HG03442 (cell line): ENCODE measurements around the gene TJP3.

ENCODE experiments used
- ATAC-seq: cut with Tn5 transposase; IDR thresholded peaks from one replicate; pipeline ENCODE4 v1.9.1; 2021; ENCODE audit warnings: mild to moderate bottlenecking, moderate library complexity; ENCODE audit not compliant: unreplicated experiment

Gene TJP3

DNA sequence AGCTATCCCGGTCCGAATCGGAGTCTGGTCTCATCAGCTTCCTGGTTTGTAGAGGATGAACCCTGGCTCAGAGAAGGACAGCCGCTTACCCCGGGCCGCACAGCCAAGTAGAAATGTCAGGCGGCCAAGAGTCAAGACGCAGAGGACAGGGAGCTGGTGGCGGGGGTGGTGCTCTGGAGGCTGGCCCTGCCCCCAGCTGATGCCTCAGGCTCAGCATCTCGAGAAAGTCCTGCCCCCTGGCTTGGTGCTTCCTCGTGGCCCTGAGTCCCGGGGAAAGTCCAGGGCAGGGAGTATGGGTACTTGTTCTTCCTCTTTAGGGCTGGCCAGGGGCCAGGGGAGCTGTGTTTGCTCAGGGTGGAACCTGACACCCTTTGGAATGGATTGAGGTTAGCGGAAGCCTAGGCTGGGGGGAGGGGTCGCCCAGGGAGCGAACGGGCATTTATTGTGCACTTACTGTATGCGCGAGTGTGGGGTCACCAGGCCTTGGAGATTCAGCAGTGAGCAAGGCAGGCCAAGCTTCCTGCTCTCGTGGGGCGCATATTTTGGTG is 2.2 kb downstream of the TJP3 start:
- ATAC-seq = no peak

DNA sequence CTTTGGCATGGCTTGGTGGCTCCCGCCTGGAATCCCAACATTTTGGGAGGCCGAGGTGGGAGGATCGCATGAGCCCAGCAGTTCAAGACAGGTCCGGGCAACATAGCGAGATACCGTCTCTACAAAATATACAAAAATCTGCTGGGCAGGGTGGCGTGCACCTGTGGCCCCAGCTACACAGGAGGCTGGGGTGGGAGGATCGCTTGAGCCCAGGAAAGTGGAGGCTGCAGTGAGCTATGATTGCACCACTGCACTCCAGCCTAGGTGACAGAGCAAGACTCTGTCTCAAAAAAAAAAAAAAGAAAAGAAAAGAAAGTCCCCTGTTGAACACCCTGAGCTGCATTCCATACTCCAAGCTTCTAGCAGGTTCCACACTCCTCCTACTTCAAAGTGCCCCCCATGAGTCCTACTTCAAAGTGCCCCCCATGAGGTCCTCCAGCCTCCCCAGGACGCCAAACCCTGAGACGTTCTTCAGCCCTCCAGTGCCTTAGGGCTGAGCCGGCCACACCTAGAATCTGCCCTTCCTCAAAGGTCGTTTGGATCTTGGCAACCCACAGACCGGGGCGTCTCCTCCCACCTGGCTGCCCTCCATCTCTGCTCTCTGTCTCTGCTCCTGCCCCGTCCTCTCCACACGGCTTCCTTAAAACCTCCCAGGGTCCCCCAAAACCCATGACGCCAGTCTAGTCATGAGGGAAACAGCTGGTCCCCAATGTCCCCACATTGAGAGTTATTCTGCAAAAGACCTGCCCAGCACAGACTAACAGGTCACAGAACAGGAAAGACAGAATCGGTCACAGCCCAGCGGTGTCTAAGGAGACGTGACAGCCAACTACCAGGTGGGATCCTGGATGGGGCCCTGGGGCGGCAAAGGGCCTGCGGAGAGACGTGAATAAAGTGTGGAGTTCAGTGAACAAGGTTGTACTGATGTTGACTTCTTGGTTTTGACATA is 4.8 kb downstream of the TJP3 start:
- ATAC-seq = no peak

DNA sequence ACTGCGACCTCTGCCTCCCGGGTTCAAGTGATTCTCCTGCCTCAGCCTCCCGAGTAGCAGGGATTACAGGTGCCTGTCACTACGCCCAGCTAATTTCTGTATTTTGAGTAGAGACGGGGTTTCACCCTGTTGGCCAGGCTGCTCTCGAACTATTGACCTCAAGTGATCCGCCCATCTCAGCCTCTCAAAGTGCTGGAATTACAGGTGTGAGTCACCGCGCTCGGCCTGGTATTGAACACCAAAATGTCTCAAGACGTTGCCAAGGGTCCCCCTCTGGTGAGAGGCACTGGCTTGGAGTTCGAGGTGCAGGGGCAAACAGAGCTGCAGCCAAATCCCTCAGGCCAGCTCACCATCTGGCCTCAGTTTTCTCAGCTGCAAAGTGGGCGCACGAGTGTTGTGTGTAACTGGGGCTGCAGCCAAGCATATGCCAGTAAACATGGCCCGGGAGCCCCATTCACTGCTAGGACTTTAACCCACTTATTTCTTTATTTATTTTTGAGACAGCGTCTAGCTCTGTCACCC is 8.0 kb downstream of the TJP3 start:
- ATAC-seq = no peak

DNA sequence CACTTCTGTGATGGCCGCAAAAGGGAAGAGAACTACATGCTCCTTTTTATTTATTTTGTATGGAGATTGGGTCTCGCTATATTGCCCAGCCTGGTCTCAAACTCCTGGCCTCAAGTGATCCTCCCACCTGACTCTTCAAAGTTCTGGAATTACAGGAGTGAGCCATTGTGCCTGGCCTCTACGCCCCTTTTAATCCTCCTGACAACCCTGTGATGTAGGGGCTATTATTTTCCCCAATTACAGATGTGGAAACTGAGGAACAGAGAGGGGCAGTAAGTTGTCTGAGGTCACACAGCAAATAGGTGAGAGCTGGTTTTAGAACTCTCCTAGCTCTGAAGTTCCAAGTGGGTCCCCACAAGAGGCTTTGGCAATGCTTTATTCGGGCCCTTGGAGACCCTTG is 11.7 kb downstream of the TJP3 start:
- ATAC-seq = no peak

DNA sequence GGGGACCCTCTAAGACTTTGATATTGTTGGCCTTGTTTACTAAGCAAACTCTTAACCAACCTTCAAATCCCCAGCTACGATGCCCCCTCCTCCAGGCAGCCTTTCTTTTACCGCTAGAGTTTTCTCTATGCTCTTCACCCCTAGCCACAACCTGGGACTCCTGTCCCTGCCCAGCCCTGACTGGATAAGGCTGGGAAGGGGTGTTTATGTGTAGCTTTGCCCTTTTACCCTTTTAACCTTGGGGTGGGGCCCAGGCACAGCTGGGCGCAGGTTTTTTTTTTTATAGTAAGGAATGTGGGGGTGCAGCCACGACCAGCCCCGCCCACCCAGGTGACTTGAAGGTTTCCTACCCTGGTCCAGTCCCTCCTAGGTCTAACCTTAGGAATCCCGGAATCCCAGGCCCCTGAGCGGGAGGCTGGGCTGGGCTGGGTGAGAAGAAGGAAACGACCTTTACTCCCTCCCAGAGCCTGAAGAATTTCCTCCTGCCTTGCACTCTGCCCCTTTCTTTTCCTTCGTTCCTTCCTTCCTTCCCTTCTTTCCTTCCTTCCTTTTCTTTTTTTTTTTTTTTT is 12.2 kb downstream of the TJP3 start:
- ATAC-seq = no peak

DNA sequence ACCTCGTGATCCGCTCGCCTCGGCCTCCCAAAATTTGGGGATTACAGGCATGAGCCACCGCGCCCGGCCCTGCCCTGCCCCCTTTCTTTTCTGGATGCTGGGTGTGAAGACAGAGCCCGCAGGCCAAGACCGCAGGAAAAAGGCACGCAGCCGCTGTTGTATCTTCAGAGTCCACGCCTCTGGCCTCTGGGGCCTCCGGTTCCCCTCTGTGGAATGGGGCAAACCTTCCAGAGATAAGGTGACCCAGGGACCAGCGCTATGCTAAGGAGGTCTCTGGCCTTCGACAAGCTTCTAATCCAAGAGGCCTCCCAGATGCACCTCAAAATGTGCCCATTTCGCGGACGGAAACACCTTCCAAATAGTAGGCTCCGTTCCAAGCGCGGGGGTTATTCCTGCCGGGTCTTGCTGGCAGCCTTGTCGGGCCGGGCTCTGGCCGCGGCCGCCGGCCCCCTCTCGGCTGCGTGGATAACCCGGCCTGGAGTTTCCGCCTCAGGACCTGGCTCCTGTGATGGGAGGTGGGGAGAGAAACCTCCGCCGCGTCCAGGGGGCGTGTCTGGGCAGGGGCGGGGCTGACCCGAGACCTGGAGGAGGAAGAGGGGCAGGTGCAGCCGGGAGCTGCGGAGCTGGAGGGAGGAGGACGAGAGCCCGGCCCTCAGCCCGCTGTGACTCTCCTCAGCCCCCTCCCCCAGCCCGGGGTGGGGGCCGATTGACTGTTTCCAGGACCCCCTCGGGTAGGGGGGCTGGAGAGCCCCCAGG is 13.1 kb downstream of the TJP3 start:
- no peak for ATAC-seq

DNA sequence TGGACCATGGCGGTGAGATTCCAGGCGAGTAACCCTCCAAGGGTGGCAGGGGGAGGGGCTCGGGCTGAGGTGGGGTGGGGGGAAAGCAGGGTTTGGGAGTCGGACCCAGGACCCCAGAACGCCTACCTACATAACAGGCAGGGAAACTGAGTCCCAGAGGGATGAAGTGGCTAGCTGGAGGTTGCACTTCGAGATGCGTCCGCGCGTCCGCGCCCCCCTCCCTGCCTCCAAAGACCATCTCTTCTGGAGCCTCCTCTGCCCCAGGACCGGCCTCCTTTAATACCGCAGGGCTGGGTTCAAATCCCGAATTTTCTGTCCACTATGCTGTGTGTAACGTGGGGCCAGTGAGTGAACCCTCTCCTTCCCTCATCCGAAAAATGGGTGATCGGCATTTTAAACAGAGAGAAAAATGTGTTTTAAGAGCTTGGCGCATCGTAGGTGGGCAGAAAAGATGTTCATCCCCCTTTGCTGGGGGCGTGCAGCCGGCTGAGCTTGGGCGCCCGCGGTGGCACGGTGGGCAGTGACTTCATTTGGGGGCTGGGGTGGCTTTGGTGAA is 13.8 kb downstream of the TJP3 start:
- no peak for ATAC-seq

DNA sequence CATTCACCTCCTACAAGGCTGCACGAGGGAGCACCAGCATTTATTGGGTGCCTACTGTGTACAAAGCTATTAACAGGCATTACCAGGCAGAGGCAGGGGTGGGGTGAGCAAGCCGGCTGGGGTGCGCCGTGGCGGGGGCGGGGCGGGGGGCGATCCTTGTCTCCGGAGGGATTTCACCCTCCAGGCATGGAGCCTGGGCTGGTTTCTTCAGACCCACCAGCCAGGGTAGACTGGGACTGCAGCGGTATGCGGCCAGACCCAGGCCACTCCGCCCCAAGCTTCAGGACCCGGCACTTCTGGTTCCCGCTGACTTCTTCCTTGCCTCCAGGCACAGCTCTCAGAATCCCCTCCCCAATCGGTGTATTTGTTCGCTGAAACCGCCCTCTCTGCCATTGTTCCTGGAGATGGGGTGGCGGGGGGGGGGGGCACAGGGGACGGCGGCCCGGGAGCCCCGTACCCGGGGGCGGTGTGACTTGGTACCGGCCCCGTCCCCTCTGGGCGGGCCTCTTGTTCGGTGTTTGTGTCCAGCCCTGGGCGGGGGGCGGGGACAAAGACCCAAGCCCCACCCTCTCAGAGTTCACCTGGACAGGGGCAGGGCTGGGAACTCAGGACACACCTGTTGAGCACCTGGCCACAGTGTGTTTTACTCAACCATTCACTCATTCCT is 14.4 kb downstream of the TJP3 start:
- ATAC-seq = no peak

DNA sequence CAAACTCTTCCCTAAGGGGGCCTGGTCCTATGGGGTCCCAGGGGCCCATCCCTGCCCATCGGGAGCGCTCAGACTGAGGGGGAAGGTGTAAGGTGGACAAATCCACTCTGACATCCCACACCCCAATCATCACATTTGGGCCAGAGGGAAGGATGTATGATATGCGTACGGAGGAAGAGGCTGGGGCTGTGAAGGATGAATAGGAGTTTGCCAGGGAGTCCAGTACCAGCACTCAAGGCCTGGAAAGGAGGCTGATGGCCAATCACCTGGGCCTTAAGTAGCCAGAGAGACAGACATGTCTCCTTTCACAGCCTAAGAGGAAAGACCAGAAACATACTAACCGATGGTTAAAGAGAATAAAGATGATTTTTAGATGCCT is 14.9 kb downstream of the TJP3 start:
- ATAC-seq = no peak

DNA sequence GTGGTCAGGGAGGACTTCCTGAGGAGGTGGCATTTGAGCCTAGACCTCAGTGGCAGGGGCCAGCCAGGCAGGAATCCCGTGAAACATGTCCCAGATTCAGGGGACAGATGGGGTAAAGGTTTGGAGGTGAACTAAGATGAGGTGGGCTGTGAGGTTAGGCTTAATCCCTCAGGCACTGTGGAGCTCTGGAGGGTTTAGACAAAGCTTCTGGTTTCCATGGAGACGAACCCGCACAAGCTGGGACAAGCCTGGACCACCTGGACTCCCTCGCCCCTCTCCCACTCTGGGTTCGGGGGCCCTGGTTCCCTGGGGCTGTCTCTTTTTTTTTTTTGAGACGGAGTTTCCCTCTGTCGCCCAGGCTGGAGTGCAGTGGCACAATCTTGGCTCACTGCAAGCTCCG is 15.7 kb downstream of the TJP3 start:
- ATAC-seq = no peak

DNA sequence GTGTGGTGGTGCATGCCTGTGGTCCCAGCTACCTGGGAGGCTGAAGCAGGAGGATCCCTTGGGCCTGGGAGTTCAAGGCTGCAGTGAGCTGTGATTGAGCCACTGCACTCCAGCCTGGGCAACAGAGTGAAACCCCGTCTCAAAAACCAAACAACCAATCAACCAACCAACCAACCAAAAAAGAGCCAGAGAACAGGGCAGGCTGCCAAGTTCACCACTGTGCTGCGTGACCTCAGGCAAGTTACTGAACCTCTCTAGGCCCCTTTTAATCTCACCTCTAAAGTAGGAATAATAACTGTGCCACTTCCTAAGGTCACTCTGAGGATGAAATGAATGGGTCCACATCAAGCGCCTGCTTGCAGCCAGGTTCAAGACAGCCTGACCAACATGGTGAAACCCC is 16.9 kb downstream of the TJP3 start:
- no peak for ATAC-seq

DNA sequence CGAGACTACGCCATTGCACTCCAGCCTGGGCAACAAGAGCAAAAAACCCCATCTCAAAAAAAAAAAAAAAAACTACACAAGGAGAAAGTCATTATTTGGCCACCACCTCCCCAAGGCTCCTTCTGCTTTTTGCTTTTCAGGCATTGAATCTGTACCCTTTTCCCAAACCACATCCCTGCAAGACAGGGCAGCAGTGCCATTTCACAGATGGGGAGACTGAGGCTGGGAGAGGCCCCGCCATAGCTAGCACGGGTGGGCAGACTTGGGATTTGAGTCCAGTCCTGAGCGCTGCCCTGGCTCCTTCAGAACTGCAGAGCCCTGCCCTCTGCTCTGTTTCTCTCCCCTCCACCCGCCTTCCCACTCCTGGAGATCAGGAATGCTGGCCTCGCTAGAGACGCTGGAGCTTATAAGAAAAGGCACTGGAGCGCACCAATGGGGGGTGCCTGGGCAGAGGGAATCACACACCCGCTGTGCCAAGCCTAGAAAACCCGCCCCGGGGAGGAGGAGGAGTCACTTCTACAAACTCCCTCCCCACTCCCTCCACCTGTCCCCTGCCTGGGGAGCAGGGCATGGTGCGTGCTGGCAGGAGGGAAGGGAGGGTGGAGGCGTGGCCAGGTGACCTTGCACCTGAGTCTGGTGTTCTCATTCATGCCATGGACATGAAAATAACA is 17.6 kb downstream of the TJP3 start:
- ATAC-seq = no peak

DNA sequence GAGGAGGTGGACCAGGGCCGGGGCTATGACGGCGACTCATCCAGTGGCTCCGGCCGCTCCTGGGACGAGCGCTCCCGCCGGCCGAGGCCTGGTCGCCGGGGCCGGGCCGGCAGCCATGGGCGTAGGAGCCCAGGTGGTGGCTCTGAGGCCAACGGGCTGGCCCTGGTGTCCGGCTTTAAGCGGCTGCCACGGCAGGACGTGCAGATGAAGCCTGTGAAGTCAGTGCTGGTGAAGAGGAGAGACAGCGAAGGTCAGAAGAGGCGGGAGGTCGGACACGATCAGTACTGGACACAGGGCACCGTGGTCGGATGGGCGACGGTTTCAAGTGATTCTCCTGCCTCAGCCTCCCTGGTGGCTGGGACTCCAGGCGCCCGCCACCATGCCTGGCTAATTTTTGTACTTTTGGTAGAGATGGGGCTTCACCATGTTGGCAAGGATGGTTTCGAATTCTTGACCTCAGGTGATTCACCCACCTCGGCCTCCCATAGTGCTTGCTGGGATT is 22.3 kb downstream of the TJP3 start:
- no peak for ATAC-seq

DNA sequence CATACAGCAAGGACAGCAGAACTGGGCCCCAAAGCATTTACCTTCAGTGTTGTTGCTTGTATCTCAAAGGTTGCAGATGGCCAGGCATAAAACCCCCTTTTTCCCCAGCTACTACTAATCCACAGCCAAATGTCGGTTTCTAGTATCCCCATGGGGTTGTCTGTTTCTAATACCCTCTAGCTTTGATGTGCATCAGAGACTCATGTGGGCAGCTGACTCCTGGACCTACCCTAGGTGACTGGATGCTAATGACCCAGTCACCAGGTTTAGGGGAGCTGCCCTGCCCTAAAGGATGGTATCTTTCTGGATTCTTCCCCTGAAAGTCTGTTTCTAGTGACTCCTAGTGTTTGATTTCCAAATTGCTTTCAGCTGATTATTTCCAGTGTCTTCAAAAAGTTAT is 23.9 kb downstream of the TJP3 start:
- no peak for ATAC-seq

DNA sequence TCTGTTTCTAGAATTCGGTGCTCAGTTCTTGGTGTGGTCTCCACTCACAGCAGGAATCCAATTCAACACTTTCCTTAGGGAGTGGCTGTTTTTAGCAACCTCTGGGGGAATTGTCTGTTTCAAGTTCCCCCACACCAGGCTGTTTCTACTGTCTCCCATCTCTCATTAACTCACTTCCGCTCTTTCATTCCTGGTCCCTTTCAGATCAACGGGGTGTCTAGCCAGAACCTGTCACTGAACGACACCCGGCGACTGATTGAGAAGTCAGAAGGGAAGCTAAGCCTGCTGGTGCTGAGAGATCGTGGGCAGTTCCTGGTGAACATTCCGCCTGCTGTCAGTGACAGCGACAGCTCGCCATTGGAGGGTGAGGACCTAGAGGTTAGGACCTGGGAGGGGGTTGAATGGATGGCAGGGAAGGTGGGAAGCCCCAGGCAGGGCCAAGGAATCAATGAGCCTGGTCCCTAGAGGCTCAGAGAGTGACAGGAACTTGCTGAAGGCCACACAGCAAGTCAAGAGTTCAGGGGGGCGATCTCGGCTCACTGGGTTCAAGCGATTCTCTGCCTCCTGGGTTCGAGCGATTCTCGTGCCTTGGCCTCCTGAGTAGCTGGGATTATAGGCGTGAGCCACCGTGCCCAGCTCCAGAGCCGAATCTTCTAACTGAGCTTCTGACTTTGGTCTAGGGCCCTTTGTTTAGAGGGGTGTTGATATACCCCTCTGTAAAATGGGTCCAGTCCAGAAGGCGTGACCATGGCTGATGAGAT is 25.5 kb downstream of the TJP3 start:
- no peak for ATAC-seq

DNA sequence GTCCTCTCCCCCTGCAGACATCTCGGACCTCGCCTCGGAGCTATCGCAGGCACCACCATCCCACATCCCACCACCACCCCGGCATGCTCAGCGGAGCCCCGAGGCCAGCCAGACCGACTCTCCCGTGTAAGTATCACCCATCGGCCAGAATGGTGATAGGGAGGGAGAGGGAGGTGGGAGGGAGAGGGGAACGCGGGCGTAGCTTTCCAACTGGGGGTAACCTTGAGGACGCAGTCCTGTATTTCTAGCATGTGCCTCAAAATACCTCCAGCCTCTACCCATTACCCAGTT is 26.1 kb downstream of the TJP3 start:
- ATAC-seq = no peak

DNA sequence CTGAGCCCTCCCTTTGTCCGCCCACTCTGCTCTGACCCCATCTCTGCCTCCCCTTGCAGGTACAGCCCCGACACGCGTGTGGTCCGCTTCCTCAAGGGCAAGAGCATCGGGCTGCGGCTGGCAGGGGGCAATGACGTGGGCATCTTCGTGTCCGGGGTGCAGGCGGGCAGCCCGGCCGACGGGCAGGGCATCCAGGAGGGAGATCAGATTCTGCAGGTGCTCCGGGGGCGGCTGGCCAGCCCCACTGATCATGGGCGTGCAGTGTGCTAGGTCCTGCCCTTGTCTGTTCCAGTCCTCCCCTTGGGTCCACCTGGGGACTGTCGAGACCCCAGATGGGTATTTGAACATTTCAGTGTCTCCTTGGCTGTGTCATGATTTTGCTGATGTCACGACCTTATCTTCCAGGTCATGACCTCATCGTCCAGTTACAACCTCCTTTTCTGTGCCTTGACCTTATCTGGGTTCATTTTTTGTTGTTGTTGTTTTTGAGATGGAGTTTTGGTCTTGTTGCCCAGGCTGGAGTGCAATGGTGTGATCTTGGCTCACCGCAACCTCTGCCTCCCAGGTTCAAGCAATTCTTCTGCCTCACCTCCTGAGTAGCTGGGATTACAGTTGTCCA is 28.0 kb downstream of the TJP3 start:
- no peak for ATAC-seq

DNA sequence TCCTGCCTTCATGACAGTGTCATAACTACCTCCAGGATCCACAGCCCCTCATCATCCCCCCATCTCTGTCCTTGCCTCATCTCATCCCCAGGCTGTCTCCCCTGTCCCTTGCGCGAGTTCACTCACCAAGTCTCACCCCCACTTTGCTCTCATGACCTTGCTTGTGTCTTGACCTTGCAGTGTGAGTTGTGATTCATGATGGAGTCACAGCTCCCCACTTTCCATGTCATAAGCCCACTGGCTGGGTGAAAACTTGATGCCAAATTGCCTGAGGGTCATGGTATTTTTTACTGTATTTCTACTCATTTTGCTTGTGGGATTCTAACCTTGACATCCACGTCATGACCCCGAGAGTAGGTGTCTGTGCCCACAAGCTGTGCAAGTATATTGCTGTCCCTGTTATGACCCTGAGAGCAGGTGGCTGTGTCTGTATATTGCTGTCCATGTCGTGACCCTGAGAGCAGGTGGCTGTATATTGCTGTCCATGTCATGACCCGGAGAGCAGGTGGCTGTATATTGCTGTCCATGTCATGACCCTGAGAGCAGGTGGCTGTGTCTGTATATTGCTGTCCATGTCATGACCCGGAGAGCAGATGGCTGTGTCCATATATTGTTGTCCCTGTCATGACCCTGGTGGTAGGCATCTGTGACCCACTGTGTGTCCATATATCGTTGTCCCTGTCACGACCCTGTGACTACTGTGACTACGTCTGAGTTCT is 29.5 kb downstream of the TJP3 start:
- ATAC-seq = no peak
